ENCODE data around the gene SMR3B.

DNA sequence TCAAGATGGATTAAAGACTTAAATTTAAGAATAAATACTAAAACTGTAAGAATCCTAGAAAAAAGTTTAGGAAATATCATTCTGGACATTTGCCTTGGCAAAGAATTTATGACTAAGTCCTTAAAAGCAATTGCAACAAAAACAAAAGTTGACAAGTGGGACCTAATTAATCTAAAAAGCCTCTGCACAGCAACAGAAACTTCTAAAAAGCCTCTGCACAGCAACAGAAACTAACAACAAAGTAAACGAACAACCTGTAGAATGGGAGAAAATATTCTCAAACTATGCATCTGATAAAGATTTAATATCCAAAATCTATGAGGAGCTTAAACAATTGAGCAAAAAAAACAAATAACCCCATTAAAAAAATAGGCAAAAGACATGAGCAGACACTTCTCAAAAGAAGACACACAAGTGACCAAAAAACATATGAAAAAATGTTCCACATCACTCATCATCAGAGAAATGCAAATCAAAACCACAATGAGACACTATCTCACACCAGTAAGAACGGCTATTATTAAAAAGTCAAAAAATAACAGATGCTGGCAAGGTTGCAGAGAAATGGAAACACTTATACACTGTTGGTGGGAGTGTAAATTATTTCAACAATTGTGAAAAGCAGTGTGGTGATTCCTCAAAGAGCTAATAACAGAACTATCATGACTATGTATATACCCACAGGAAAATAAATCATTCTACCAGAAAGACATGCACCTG lies 9.3 kb downstream of the SMR3B start:
- TF ChIP-seq, protein P1, sequence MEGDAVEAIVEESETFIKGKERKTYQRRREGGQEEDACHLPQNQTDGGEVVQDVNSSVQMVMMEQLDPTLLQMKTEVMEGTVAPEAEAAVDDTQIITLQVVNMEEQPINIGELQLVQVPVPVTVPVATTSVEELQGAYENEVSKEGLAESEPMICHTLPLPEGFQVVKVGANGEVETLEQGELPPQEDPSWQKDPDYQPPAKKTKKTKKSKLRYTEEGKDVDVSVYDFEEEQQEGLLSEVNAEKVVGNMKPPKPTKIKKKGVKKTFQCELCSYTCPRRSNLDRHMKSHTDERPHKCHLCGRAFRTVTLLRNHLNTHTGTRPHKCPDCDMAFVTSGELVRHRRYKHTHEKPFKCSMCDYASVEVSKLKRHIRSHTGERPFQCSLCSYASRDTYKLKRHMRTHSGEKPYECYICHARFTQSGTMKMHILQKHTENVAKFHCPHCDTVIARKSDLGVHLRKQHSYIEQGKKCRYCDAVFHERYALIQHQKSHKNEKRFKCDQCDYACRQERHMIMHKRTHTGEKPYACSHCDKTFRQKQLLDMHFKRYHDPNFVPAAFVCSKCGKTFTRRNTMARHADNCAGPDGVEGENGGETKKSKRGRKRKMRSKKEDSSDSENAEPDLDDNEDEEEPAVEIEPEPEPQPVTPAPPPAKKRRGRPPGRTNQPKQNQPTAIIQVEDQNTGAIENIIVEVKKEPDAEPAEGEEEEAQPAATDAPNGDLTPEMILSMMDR (conservative IDR thresholded peaks at IDR 0.05), result no peak
- TF ChIP-seq EZH2 (IDR thresholded peaks at IDR 0.05; ENCODE audit: low read depth), result no peak

Data from PC-9 (cell line).